Measurements from ENCODE around the gene KLHL22. TPM values are rescaled to one million over a fixed set of nuclear protein-coding genes. Genes with fewer than 3 reads are reported as not detected.
A peak's percentile ranks its signal among the peaks of the same experiment; 100 is the strongest.

The KLHL22 gene
- total and polyA plus RNA-seq, 4 donors: 2.0 to 20.3 (median 8.7) TPM

GRCh38 chr22:20402960-20403778, 92.4 kb downstream of the KLHL22 start (continued):
- TF ChIP-seq, protein P1, sequence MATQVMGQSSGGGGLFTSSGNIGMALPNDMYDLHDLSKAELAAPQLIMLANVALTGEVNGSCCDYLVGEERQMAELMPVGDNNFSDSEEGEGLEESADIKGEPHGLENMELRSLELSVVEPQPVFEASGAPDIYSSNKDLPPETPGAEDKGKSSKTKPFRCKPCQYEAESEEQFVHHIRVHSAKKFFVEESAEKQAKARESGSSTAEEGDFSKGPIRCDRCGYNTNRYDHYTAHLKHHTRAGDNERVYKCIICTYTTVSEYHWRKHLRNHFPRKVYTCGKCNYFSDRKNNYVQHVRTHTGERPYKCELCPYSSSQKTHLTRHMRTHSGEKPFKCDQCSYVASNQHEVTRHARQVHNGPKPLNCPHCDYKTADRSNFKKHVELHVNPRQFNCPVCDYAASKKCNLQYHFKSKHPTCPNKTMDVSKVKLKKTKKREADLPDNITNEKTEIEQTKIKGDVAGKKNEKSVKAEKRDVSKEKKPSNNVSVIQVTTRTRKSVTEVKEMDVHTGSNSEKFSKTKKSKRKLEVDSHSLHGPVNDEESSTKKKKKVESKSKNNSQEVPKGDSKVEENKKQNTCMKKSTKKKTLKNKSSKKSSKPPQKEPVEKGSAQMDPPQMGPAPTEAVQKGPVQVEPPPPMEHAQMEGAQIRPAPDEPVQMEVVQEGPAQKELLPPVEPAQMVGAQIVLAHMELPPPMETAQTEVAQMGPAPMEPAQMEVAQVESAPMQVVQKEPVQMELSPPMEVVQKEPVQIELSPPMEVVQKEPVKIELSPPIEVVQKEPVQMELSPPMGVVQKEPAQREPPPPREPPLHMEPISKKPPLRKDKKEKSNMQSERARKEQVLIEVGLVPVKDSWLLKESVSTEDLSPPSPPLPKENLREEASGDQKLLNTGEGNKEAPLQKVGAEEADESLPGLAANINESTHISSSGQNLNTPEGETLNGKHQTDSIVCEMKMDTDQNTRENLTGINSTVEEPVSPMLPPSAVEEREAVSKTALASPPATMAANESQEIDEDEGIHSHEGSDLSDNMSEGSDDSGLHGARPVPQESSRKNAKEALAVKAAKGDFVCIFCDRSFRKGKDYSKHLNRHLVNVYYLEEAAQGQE (IDR thresholded peaks at IDR 0.05): no peak
- TF ChIP-seq, protein P2, sequence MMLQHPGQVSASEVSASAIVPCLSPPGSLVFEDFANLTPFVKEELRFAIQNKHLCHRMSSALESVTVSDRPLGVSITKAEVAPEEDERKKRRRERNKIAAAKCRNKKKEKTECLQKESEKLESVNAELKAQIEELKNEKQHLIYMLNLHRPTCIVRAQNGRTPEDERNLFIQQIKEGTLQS (IDR thresholded peaks at IDR 0.05): no peak
- TF ChIP-seq, protein P3, sequence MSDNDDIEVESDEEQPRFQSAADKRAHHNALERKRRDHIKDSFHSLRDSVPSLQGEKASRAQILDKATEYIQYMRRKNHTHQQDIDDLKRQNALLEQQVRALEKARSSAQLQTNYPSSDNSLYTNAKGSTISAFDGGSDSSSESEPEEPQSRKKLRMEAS (IDR thresholded peaks at IDR 0.05): peak; percentile 58
- TF ChIP-seq SP1 (IDR thresholded peaks at IDR 0.05): no peak
- TF ChIP-seq RAD21 (IDR thresholded peaks at IDR 0.05): no peak
- peak; percentile 54 for TF ChIP-seq YY1 (IDR thresholded peaks at IDR 0.05)
- peak in 1 of 2 donors; percentile 73 for TF ChIP-seq RXRA (IDR thresholded peaks at IDR 0.05)

- no peak overlapping the region for H3K4me3 ChIP-seq (ENCODE audit: low read depth in 1 of 3, low read length in 3 of 3)
- H3K27ac ChIP-seq (ENCODE audit: low read depth in 1 of 2, low read length in 2 of 2): no peak overlapping the region
- no peaks in the 10 kb centered on the region for H3K9me3 ChIP-seq (ENCODE audit: control insufficient read depth in 4 of 4, low read length in 3 of 4)
- H3K4me1 ChIP-seq (ENCODE audit: control insufficient read depth in 4 of 4, insufficient read depth in 4 of 4, low read length in 3 of 4): peaks cover 0 to 6% (median 4%) of the 10 kb centered on the region in 4 donors
- H3K27me3 ChIP-seq (ENCODE audit: control insufficient read depth in 4 of 4, insufficient read depth in 4 of 4, low read length in 3 of 4): no peaks in the 10 kb centered on the region
- no peak overlapping the region for H3K9ac ChIP-seq (ENCODE audit: low read depth in 1 of 2, low read length in 2 of 2)
- peaks cover 0 to 10% (median under 1%) of the 10 kb centered on the region in 4 donors for H3K36me3 ChIP-seq (ENCODE audit: control insufficient read depth in 4 of 4, insufficient read depth in 3 of 4, low read depth in 1 of 4, low read length in 3 of 4)
- TF ChIP-seq RXRA (IDR thresholded peaks at IDR 0.05) (no peak), SP1 (IDR thresholded peaks at IDR 0.05) (no peak), NR2F2 (IDR thresholded peaks at IDR 0.05) (no peak), GABPA (IDR thresholded peaks at IDR 0.05 in 1 of 2, conservative IDR thresholded peaks at IDR 0.05 in 1 of 2) (no peak), YY1 (IDR thresholded peaks at IDR 0.05) (no peak), FOXA1 (IDR thresholded peaks at IDR 0.05) (no peak)
- TF ChIP-seq, protein P3 (IDR thresholded peaks at IDR 0.05): no peak
- TF ChIP-seq, protein P2 (IDR thresholded peaks at IDR 0.05): no peak
- WGBS: 97% methylated on average over 13 of the region's 13 CpGs
- DNase-seq (ENCODE audit: low spot score): no peak
These were observed 94.1 kb downstream of the KLHL22 start for GRCh38 chr22:20401376-20402014.

- H3K9ac ChIP-seq (ENCODE audit: low read depth in 1 of 2, low read length in 2 of 2): no peak overlapping the region
- H3K4me1 ChIP-seq (ENCODE audit: control insufficient read depth in 4 of 4, insufficient read depth in 4 of 4, low read length in 3 of 4): peaks cover 0 to 6% (median 4%) of the 10 kb centered on the region in 4 donors
- no peak overlapping the region for H3K27ac ChIP-seq (ENCODE audit: low read depth in 1 of 2, low read length in 2 of 2)
- H3K9me3 ChIP-seq (ENCODE audit: control insufficient read depth in 4 of 4, low read length in 3 of 4): no peaks in the 10 kb centered on the region
- 96% methylated on average over 15 of the region's 15 CpGs for WGBS
- H3K36me3 ChIP-seq (ENCODE audit: control insufficient read depth in 4 of 4, insufficient read depth in 3 of 4, low read depth in 1 of 4, low read length in 3 of 4): peaks cover 0 to 3% (median 0%) of the 10 kb centered on the region in 4 donors
- DNase-seq (ENCODE audit: low spot score): no peak
- no peaks in the 10 kb centered on the region for H3K27me3 ChIP-seq (ENCODE audit: control insufficient read depth in 4 of 4, insufficient read depth in 4 of 4, low read length in 3 of 4)
- TF ChIP-seq, protein P3 (IDR thresholded peaks at IDR 0.05): no peak
- TF ChIP-seq RXRA (IDR thresholded peaks at IDR 0.05): no peak
- no peak overlapping the region for H3K4me3 ChIP-seq (ENCODE audit: low read depth in 1 of 3, low read length in 3 of 3)
These were observed 94.8 kb downstream of the KLHL22 start for GRCh38 chr22:20400606-20401375.

Measured in liver (tissue), 9 donors.